D721Med (cell line): ENCODE data around the gene HNF4A.

Experiments used
- DNase-seq: peaks from one replicate; pipeline ENCODE4 v3.0.0; 2011; ENCODE audit warnings: low spot score; ENCODE audit not compliant: insufficient read length
- FAIRE-seq: peaks from 2 replicates; lab custom pipeline; 2011; peaks lifted over from hg19 to GRCh38; lab: Jason Lieb, UNC
- CTCF ChIP-seq: IDR thresholded peaks from 2 replicates; pipeline ENCODE4 v1.5.1; 2012; ENCODE audit warnings: mild to moderate bottlenecking, control low read depth; ENCODE audit not compliant: insufficient read depth; ENCODE audit errors: missing control alignments

Gene HNF4A

DNA sequence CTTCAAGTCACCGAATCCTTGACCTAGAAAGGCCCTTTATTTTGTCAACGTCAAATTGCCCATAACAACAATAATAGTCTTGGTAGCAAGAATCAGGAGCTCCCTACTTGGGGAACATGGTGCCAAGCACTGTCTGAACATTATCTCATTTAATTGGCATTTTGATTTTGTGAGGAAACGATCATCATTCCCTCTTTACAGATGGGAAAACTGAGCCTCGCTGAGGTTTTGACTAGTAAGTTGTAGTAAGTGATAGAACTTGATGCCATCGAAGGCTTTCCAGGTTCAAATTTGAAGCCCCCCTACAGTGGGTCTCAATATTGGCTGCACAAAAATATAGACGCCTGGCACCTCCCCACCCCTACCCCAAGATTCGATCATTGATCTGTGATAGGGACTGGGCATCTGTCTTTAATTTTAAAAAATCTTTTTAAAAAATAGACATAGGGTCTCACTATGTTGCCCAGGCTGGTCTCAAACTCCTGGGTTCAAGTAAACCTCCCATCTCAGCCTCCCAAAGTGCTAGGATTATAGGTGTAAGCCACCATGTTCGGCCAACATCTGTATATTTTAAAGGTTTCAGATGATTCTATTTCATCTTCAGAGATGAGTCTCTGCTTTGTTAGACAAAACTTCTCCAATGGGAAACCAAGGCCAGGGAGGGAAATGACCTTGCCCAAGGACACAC is 36.7 kb downstream of the HNF4A start:
- no peak for FAIRE-seq
- DNase-seq = no peak
- TF ChIP-seq CTCF = no peak

DNA sequence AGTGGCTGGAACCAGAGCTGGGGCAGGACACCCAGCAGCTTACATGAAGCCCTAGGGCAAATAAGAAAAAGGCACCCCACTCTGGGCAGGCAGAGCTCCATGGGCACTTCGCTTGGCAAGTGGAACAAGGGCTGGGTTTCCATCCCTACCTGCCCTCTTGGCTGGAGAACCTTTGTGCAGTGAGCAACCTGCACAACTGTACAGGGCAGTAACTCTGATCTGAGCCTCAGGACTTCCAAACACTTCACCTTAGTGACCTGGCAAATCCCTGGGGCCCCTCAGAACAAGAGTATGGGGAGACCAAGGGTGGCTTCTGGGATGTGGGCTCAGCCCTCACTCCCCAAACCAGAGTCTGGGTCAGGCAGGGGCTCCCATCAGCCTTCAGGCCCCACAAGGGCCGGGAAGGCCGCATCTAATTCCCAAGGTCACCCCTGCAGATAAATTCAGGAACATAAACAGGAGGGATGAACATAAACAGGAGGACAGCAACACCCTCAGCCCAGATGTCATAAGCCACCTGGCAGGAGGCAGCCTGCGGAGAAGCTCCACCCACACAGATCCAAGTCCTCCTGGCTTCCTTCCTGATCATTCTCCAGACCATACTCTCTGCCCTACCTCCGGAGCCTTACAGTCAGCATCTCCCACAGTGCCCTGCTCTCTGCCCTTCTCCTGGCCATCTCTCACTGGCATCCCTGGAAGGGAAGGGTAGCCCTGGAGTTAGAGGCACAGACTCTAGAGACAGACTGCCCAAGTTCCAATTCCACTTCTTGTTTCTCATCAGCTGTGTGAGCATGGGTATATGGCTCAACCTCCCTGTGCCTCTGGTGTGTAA is 37.5 kb downstream of the HNF4A start:
- TF ChIP-seq CTCF = no peak
- DNase-seq (no peak), FAIRE-seq (no peak)

- no peak for DNase-seq
- FAIRE-seq = no peak
- TF ChIP-seq CTCF = no peak
These were observed 38.3 kb downstream of the HNF4A start for GRCh38 chr20:44393608-44394451.

DNA sequence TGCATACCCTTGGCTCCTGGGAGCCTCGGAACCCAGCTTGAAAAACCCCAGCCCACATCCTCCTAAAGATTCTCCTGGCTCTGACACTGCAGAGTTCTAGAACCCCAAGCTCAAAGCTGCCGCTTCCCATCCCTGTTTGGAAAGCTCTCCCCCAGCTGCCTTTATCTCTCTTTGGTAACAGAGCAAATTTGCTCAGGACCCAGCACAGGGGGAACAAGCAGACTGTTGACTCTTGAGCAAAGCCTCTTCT is 38.9 kb downstream of the HNF4A start:
- FAIRE-seq = no peak
- TF ChIP-seq CTCF = no peak
- no peak for DNase-seq

GRCh38 chr20:44394702-44395460 is 39.4 kb downstream of the HNF4A start:
- DNase-seq (no peak), FAIRE-seq (no peak)
- TF ChIP-seq CTCF = no peak

DNA sequence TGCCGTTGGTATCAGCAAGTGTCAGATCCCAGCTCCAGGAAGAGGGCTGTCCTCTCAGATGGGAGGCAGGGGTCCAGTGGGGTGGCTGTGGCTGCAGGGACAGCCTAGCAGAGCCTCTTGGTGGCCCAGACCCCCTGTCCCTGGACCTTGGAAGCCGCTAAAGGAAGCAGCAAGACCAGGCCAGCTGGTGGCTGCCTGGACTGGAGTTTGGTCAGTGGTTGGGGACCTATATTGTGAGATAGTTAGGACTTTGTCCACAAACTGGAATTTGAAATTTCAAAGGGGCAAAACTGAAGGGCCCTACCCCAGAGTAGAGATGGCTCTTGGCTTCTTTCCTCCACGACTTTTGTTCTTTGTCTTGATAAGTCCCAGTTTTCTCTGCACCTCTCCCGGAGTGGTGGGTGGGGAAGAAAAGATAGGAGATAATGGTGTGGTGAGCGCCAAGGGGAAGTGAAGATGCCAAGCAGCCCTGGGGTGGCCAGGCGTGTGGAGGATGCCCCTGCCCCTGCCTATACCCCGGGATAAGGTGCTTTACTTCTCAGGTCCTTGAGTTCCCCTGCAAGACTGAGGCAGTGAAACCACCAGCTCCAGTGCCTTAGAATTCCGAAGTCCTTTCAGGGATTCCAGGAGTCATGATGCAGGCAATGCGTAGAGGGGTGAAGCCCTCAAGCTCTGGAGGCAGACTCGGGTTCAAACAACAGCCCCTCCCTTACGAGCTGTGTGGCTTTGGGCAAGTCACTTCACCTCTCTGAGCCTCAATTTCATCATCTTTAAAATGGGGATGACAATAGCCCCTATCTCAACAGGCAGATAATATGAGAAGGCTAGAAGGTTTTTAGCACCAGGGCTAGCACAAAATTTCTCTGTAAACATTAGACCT is 40.2 kb downstream of the HNF4A start:
- no peak for TF ChIP-seq CTCF
- no peak for DNase-seq
- FAIRE-seq = no peak
